ENCODE results near the gene ANKRD36B.
"Not testable (repeated sequence)": the region's sequence is repeated elsewhere in the genome, so short reads cannot be mapped to it uniquely, and the experiment has no call there.

ANKRD36B gene

DNA sequence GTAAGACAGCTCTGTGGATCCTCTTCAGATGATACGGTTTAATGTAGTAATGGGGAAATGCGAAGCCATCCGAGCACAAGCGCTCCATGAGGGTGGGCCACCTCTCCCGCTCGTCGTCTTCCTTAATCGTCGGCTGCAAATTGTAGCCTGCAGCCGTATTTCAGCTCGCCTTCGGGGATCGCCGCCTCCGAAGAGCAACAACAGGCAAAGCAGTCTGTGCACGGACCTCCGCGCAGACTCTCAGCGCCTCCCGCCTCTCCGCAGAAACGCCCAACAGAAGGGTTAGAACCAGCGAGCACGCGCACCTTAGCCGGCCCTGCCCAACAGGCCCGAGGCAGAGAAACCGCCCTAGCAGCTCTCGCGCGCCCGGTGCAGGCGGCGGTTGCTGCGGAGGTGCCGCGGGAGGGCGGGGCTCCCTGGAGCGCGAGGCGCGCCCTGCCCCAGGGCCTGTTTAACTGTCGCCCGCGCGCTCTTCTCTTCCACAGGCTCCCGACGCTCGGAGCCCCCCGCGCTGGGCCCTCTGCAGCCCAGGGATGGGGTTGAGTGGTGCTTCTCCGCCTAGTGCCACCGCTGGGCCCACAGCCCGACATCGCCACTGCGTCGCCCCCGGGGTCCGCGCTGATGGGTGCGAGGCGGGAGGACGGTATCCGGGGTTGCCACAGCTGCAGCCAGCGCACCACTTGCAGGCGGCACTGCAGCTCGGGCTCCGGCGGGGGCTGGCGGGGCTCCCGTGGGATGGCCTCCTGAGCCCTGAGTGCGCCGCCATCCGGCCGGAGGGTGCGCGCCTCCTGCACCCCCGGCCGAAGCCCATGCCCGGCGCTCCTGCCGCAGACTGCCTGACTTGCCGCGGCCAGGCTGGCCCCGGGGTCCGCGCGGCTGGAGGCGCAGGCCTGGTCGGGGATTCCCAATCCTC is at the start of gene ANKRD36B:
TSS of gene ANKRD36B (minus strand) at position 280 of the 913 bp plus-strand sequence. CDS start at position 88, 192 bp downstream.
- DNase-seq (ENCODE audit: low read depth), result peak; percentile 12

DNA sequence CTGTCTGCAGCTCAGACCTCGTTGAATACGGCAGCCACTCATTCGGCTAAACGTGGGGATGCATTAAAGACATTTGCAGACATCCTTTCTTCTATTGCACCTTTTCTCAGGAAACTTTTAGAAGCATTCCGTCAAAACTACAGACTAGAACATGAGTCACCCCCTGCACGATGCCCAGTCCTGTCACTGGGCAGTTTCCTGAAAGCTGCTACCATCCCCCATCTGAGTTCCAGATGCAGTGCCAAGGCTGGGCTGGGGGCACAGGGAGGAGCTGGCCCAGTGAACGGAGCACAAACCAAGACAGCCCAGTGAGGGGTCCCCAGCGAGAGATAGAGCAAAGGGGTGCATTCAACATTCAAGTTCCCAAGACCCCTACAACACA is 36.4 kb upstream of the ANKRD36B start:
- DNase-seq (ENCODE audit: low read depth), result not testable (repeated sequence)

DNA sequence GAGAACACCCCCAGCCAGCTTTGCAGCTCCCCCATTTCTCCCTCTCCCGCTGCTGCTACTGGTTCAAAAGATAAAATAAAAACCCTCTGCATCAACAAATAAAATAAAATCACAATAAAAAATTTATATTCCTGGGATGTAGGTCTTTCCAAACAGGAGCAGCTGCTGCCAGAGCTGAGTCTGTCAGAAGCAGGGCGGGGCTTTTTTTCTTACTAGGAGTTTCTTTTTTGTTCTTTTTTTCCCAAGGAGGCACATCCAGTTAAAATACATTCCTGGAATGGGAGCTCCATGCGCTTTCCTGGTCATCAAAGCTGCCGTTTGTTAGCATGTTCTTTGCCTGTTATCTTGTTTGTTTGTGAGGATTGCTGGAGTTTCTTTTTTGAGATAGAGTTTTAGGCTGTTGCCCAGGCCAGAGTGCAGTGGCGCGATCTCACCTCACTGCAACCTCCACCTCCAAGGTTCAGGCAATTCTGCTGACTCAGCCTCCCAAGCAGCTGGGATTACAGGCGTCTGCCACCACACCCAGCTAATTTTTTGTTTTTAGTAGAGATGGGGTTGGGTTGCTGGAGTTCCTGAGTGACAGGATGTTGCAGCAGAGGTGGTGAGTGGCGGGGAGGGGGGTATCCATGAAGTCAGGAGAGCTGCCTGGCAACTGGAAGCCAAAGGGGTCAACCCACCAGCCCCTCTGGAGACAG is 35.8 kb upstream of the ANKRD36B start:
- not testable (repeated sequence) for DNase-seq (ENCODE audit: low read depth)

DNA sequence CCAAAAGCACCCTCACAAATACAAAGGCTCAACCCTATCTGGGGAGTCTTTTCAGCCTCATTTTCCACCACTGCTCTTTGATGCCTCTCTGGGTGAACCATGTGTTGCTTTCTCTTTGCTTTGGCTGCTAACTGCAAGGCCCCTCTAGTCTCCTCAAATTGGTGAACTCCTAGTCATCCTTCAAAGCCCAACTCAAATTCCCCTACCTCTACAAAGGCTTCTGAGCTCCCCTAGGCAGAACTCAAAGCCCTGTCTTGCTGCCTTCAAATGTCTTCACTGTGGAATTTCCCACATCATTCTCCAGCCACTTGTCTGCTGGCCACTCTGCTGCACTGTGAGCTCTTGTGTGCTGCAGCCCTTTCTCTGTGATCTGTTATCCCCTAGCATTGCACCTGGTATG is 33.3 kb upstream of the ANKRD36B start:
- not testable (repeated sequence) for DNase-seq (ENCODE audit: low read depth)

GRCh38 chr2:97620492-97620891 is 30.8 kb upstream of the ANKRD36B start:
- DNase-seq (ENCODE audit: low read depth), result not testable (repeated sequence)

GRCh38 chr2:97618939-97619827 is 29.5 kb upstream of the ANKRD36B start:
- not testable (repeated sequence) for DNase-seq (ENCODE audit: low read depth)

DNA sequence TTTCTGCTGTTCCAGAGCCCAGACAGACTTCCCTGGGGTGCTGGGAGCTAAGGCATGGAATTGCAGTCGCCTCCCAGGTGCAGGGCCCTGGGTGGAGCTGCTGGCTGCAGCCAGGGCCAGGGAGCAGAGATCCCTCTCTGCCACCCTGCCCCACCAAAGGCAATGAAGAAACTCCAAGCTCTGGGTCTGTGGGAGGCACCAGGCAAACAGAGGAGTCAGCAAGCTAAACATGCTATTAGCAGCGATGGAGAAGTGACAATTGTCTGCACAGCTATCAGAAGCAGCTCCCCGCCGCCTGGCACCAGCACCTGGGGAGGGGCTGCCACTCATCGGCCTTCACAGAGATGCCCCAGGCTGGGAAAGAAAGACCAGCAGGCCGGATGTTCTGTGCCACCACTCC is 28.2 kb upstream of the ANKRD36B start:
- DNase-seq (ENCODE audit: low read depth), result no peak

GRCh38 chr2:97615746-97616145 is 26.1 kb upstream of the ANKRD36B start:
- DNase-seq (ENCODE audit: low read depth), result not testable (repeated sequence)

- DNase-seq (ENCODE audit: low read depth), result not testable (repeated sequence)
Measured at GRCh38 chr2:97611895-97612294, 22.2 kb upstream of the ANKRD36B start.

DNA sequence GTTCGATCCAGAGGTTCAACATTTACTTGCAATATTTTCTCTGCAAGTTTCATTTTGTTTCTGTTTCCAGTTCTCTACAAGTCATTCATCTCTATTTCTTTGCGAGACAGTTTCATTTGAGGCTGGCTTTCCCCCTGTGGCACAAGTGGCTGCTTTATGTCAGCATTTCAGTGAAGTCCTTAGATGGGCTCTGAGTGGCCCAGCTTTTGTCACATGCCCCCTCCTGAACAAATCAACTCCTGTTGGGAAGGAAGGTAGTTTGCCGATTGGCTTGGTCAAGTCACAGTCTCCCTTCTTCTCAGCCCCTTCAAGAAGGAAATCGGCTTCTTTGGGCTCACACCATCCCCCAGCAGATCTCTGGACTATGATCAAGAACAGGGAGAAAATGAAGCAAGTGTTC is 19.1 kb upstream of the ANKRD36B start:
- not testable (repeated sequence) for DNase-seq (ENCODE audit: low read depth)

- not testable (repeated sequence) for DNase-seq (ENCODE audit: low read depth)
Measured at GRCh38 chr2:97605524-97606339, 16.1 kb upstream of the ANKRD36B start.

DNA sequence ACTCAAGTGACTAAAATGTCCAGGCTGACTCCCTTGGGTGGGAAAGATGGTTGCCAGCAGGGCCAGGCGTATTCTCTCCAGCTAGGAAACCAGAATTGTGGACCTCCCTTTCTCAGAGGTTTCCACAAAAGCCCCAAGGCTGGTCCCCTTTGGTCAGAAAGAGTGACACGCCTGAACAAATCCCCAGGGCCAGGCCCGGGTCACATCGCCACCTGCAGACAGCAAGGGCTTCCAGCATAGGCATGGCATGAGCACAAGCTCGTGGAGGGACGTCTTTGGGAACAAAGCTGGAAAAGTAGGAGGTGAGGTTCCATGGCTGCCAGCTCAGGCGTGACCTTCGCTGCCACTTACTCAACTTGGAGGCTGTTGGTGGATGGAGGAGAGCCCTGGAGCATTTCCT is 15.4 kb upstream of the ANKRD36B start:
- DNase-seq (ENCODE audit: low read depth), result not testable (repeated sequence)

DNA sequence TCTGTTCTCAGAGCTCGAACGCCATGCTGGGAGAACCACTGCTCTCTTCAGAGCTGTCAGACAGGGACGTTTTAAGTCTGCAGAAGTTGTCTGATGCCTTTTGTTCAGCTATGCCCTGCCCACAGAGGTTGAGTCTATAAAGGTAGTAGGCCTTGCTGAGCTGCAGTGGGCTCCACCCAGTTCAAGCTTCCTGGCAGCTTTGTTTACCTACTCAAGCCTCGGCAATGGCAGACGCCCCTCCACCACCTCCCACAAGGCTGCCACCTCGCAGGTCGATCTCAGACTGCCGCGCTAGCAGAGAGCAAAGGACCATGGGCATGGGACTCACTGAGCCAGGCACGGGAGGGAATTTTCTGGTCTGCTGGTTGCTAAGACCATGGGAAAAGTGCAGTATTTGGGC is 11.9 kb upstream of the ANKRD36B start:
- DNase-seq (ENCODE audit: low read depth), result not testable (repeated sequence)

GRCh38 chr2:97596180-97596579 is 6.5 kb upstream of the ANKRD36B start:
- not testable (repeated sequence) for DNase-seq (ENCODE audit: low read depth)

GRCh38 chr2:97593520-97593919 is 3.8 kb upstream of the ANKRD36B start:
- not testable (repeated sequence) for DNase-seq (ENCODE audit: low read depth)

- peak; percentile 51 for DNase-seq (ENCODE audit: low read depth)
Measured at GRCh38 chr2:97590515-97591394, 1.1 kb upstream of the ANKRD36B start.

GRCh38 chr2:97589257-97589597 is 450 bp downstream of the ANKRD36B start:
- not testable (repeated sequence) for DNase-seq (ENCODE audit: low read depth)

GRCh38 chr2:97565674-97566073 is 24.0 kb downstream of the ANKRD36B start:
- DNase-seq (ENCODE audit: low read depth), result peak; percentile 8

GRCh38 chr2:97552406-97552805 is 37.3 kb downstream of the ANKRD36B start:
- DNase-seq (ENCODE audit: low read depth), result not testable (repeated sequence)

DNA sequence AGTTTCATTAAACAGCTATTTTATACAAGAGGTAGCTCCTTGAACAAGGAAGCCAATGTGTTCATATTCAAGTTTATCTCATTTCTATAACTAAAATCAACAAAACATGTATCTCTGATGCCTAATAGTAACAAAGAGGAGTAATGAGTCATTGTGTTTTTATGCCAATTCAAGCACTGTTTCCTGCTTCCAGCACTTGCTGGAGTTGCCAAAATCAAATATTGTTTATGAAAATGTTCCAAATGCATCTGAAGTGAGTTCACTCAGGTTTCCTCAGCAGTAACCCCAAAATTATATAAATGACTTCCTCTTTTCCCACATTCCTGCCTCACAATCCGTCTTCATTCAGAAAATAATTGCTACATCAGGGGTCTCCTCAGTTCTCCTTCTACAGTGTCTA is 39.2 kb downstream of the ANKRD36B start:
- peak; percentile 5 for DNase-seq (ENCODE audit: low read depth)

Measured in GM04504 (cell line).